GM19324 (cell line): ENCODE results near the gene JCAD.
A peak's percentile ranks its signal among the peaks of the same experiment; 100 is the strongest.
"Not testable (repeated sequence)": the region's sequence is repeated elsewhere in the genome, so short reads cannot be mapped to it uniquely, and the experiment has no call there.

ENCODE experiments used
- ATAC-seq: cut with Tn5 transposase; IDR thresholded peaks from one replicate; pipeline ENCODE4 v1.9.1; 2021; ENCODE audit warnings: mild to moderate bottlenecking, moderate library complexity; ENCODE audit not compliant: unreplicated experiment, low FRiP score

JCAD gene

GRCh38 chr10:29998142-29998808 lies 61.1 kb downstream of the JCAD start:
- ATAC-seq, result peak; percentile 56

GRCh38 chr10:29994811-29995210 lies 64.6 kb downstream of the JCAD start:
- ATAC-seq, result no peak

GRCh38 chr10:29993319-29993915 lies 66.0 kb downstream of the JCAD start:
- no peak for ATAC-seq

- no peak for ATAC-seq
Observed at GRCh38 chr10:29992914-29993313, 66.5 kb downstream of the JCAD start.

- ATAC-seq, result no peak
Observed at GRCh38 chr10:29991382-29991781, 68.0 kb downstream of the JCAD start.

- ATAC-seq, result no peak
Observed at GRCh38 chr10:29987471-29987870, 71.9 kb downstream of the JCAD start.

GRCh38 chr10:29982997-29983648 lies 76.3 kb downstream of the JCAD start:
- no peak for ATAC-seq

- no peak for ATAC-seq
Observed at GRCh38 chr10:29981510-29981909, 77.9 kb downstream of the JCAD start.

- no peak for ATAC-seq
Observed at GRCh38 chr10:29980084-29980483, 79.3 kb downstream of the JCAD start.

GRCh38 chr10:29979421-29979779 lies 80.0 kb downstream of the JCAD start:
- not testable (repeated sequence) for ATAC-seq

- ATAC-seq, result no peak
Observed at GRCh38 chr10:29977171-29977570, 82.2 kb downstream of the JCAD start.

GRCh38 chr10:29976134-29976533 lies 83.3 kb downstream of the JCAD start:
- no peak for ATAC-seq

GRCh38 chr10:29974773-29975172 lies 84.6 kb downstream of the JCAD start:
- ATAC-seq, result no peak

GRCh38 chr10:29973921-29974320 lies 85.5 kb downstream of the JCAD start:
- ATAC-seq, result no peak

GRCh38 chr10:29970576-29970975 lies 88.8 kb downstream of the JCAD start:
- ATAC-seq, result no peak

- ATAC-seq, result no peak
Observed at GRCh38 chr10:29970012-29970396, 89.4 kb downstream of the JCAD start.

GRCh38 chr10:29969255-29970011 lies 90.0 kb downstream of the JCAD start:
- ATAC-seq, result no peak

- ATAC-seq, result no peak
Observed at GRCh38 chr10:29968585-29968984, 90.8 kb downstream of the JCAD start.

- no peak for ATAC-seq
Observed at GRCh38 chr10:29966269-29966668, 93.1 kb downstream of the JCAD start.
